GM18519 (cell line): ENCODE measurements around the gene POLRMT.

Experiments used
- ATAC-seq: cut with Tn5 transposase; IDR thresholded peaks from one replicate; pipeline ENCODE4 v1.9.1; 2021; ENCODE audit warnings: mild to moderate bottlenecking, moderate library complexity; ENCODE audit not compliant: unreplicated experiment, low FRiP score

Gene POLRMT

GRCh38 chr19:570251-570686, 63.1 kb downstream of the POLRMT start:
- no peak for ATAC-seq

- ATAC-seq = no peak
Observed at GRCh38 chr19:567296-567900, 65.9 kb downstream of the POLRMT start.
